Sigmoid colon (tissue), 7 donors: Measurements from ENCODE around the gene LAG3. TPM values are rescaled to one million over a fixed set of nuclear protein-coding genes. Genes with fewer than 3 reads are reported as not detected.

Source experiments
- DNase-seq: peaks from one replicate; pipeline ENCODE4 v3.0.0-alpha.2; 2019
- H3K27ac ChIP-seq, 4 donors: fragments of 200-600 bp; sonication (generic); one replicate each; pipeline ENCODE4 v1.5.1; 2016 to 2019; ENCODE audit warnings: mild to moderate bottlenecking in 1 of 4
- H3K27me3 ChIP-seq, 3 donors: fragments of 200-600 bp; sonication (generic); one replicate each; pipeline ENCODE4 v1.5.1; 2019; ENCODE audit warnings: mild to moderate bottlenecking in 1 of 3
- H3K36me3 ChIP-seq, 4 donors: fragments of 200-600 bp; sonication (generic); one replicate each; pipeline ENCODE4 v1.5.1; 2016 to 2019
- H3K4me1 ChIP-seq, 4 donors: fragments of 200-600 bp; sonication (generic); one replicate each; pipeline ENCODE4 v1.5.1; 2017 to 2019
- H3K4me3 ChIP-seq, 4 donors: fragments of 200-600 bp; sonication (generic); one replicate each; pipeline ENCODE4 v1.5.1; 2017 to 2019; ENCODE audit warnings: mild to moderate bottlenecking in 2 of 4, moderate library complexity in 1 of 4
- H3K9me3 ChIP-seq, 4 donors: fragments of 200-600 bp in 3 of 4; sonication (generic) in 3 of 4; one replicate each; pipeline versions ENCODE4 v1.5.1 to v1.6.1; 2013 to 2019
- EP300 ChIP-seq, 4 donors: sonication (generic); formaldehyde crosslinking; IDR thresholded peaks; one replicate each; pipeline ENCODE4 v1.6.1; 2017; ENCODE audit warnings: antibody characterized with exemption in 4 of 4
- POLR2A ChIP-seq, 2 donors: fragments of 450-650 bp; IDR thresholded peaks; one replicate each; pipeline ENCODE4 v1.6.1; 2016; ENCODE audit warnings: antibody characterized with exemption in 2 of 2, mild to moderate bottlenecking in 2 of 2, moderate library complexity in 2 of 2
- POLR2AphosphoS5 ChIP-seq, 4 donors: sonication (generic); formaldehyde crosslinking; IDR thresholded peaks; one replicate each; pipeline ENCODE4 v1.6.1; 2017; ENCODE audit warnings: antibody characterized with exemption in 4 of 4
- WGBS, 2 donors: extraction: QIAGEN DNeasy Blood & Tissue Kit; methylation state at CpG; one replicate each; pipeline ENCODE4 v1.1.7; 2013; 5-methylcytosine and 5-hydroxymethylcytosine counted together
- intact Hi-C: fragments of 100-400 bp; cut with DNase I; formaldehyde crosslinking; loops from one replicate; pipeline ENCODE4 v1.15.1; 2023
- polyA plus RNA-seq, 3 donors: library from polyadenylated mRNA; stranded (reverse); fragments of 200-250 nt; gene quantifications; one replicate each; pipeline ENCODE4 v1.2.3, GENCODE V29; 2013
- total RNA-seq, 4 donors: library from RNA; depleted of rRNA; stranded (reverse); fragments of >200 nt; gene quantifications; one replicate each; pipeline ENCODE4 v1.1.0, GENCODE V29; 2016
- TF ChIP-seq, protein P1 (sequence below), 4 experiments: fragments of 450-650 bp in 3 of 4; fragments of 200-600 bp in 1 of 4; IDR thresholded peaks; one replicate each; pipeline ENCODE4 v1.5.1; 2016 to 2019; ENCODE audit warnings: antibody characterized with exemption in 4 of 4, mild to moderate bottlenecking in 3 of 4, moderate library complexity in 2 of 4
- donor health status: healthy with polysubstance abuse.
- donor health status: Bipolar disorder and iron deficiency.
- donor health status: healthy.

The LAG3 gene
- total and polyA plus RNA-seq, 7 donors: 0.60 to 6.9 (median 2.7) TPM

GRCh38 chr12:6745741-6746525, 26.4 kb upstream of the LAG3 start:
- H3K36me3 ChIP-seq: peaks cover 30 to 49% (median 38%) of the 10 kb centered on the region in 4 donors
- TF ChIP-seq, protein P1, sequence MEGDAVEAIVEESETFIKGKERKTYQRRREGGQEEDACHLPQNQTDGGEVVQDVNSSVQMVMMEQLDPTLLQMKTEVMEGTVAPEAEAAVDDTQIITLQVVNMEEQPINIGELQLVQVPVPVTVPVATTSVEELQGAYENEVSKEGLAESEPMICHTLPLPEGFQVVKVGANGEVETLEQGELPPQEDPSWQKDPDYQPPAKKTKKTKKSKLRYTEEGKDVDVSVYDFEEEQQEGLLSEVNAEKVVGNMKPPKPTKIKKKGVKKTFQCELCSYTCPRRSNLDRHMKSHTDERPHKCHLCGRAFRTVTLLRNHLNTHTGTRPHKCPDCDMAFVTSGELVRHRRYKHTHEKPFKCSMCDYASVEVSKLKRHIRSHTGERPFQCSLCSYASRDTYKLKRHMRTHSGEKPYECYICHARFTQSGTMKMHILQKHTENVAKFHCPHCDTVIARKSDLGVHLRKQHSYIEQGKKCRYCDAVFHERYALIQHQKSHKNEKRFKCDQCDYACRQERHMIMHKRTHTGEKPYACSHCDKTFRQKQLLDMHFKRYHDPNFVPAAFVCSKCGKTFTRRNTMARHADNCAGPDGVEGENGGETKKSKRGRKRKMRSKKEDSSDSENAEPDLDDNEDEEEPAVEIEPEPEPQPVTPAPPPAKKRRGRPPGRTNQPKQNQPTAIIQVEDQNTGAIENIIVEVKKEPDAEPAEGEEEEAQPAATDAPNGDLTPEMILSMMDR (IDR thresholded peaks at IDR 0.05): no peak
- TF ChIP-seq POLR2AphosphoS5 (IDR thresholded peaks at IDR 0.05) (no peak), EP300 (IDR thresholded peaks at IDR 0.05) (no peak), POLR2A (IDR thresholded peaks at IDR 0.05) (no peak)
- DNase-seq: no peak
- H3K9me3 ChIP-seq: no peaks in the 10 kb centered on the region
- H3K27me3 ChIP-seq: no peaks in the 10 kb centered on the region
- H3K4me3 ChIP-seq: no peak overlapping the region
- intact Hi-C loops: no loop called here
- peak overlapping the region in 1 of 4 donors; percentile 45 for H3K27ac ChIP-seq
- H3K4me1 ChIP-seq: peaks cover 0 to 3% (median 0%) of the 10 kb centered on the region in 4 donors
- WGBS, 2 donors: 60 to 78% methylated on average over 13 of the region's 13 CpGs

DNA sequence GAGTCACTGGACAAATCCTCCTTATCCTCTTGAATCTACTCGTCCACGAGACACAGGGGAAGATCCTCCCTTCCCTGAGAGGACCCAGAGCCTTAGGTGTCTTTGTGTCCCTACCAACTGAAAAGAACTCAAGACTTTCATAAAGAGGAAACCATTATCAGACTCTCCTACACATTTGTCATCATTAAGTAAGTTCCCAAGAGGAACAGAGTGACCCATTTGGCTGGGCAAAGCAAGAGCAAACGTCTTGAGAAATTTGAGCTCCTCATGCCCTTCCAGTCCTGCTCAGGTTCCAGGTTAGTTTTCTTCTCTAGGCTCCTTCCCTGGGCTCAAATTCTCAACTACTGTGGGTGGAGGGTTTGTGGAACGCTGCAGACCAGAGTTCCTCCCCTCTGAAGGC, 25.1 kb upstream of the LAG3 start:
- TF ChIP-seq EP300 (IDR thresholded peaks at IDR 0.05) (no peak), POLR2AphosphoS5 (IDR thresholded peaks at IDR 0.05) (no peak), POLR2A (IDR thresholded peaks at IDR 0.05) (no peak)
- TF ChIP-seq, protein P1 (IDR thresholded peaks at IDR 0.05): no peak
- intact Hi-C loops: no loop called here
- DNase-seq: no peak
- no peak overlapping the region for H3K4me3 ChIP-seq
- H3K36me3 ChIP-seq: peaks cover 30 to 59% (median 47%) of the 10 kb centered on the region in 4 donors
- H3K27ac ChIP-seq: no peak overlapping the region
- peaks cover 0 to 16% (median 10%) of the 10 kb centered on the region in 4 donors for H3K4me1 ChIP-seq
- no peaks in the 10 kb centered on the region for H3K9me3 ChIP-seq
- no peaks in the 10 kb centered on the region for H3K27me3 ChIP-seq
- WGBS, 2 donors: 79 to 86% methylated on average over 4 of the region's 4 CpGs

GRCh38 chr12:6748761-6749160, 23.6 kb upstream of the LAG3 start:
- TF ChIP-seq EP300 (IDR thresholded peaks at IDR 0.05) (no peak), POLR2AphosphoS5 (IDR thresholded peaks at IDR 0.05) (no peak), POLR2A (IDR thresholded peaks at IDR 0.05) (no peak)
- TF ChIP-seq, protein P1 (IDR thresholded peaks at IDR 0.05): no peak
- Histone ChIP-seq H3K36me3 (peaks cover 30 to 59% (median 47%) of the 10 kb centered on the region in 4 donors), H3K4me1 (peaks cover 0 to 19% (median 14%) of the 10 kb centered on the region in 4 donors), H3K27ac (no peak overlapping the region), H3K4me3 (no peak overlapping the region), H3K27me3 (no peaks in the 10 kb centered on the region), H3K9me3 (no peaks in the 10 kb centered on the region)
- intact Hi-C loops: no loop called here
- no peak for DNase-seq
- WGBS, 2 donors: 94 to 96% methylated on average over 28 of the region's 28 CpGs

- Histone ChIP-seq H3K36me3 (peaks cover 30 to 59% (median 47%) of the 10 kb centered on the region in 4 donors), H3K4me1 (peaks cover 0 to 24% (median 19%) of the 10 kb centered on the region in 4 donors), H3K27ac (no peak overlapping the region), H3K4me3 (no peak overlapping the region), H3K9me3 (no peaks in the 10 kb centered on the region), H3K27me3 (no peaks in the 10 kb centered on the region)
- DNase-seq: no peak
- TF ChIP-seq POLR2AphosphoS5 (IDR thresholded peaks at IDR 0.05) (no peak), POLR2A (IDR thresholded peaks at IDR 0.05) (no peak), EP300 (IDR thresholded peaks at IDR 0.05) (no peak)
- TF ChIP-seq, protein P1 (IDR thresholded peaks at IDR 0.05): no peak
- intact Hi-C loops: no loop called here
- whole genome bisulfite sequencing, 2 donors: 93 to 95% methylated on average over 4 of the region's 4 CpGs
These were observed 21.8 kb upstream of the LAG3 start for GRCh38 chr12:6750506-6750905.
